GM12878 (cell line): ENCODE results near the gene PAXX. TPM values are rescaled to one million over a fixed set of nuclear protein-coding genes. Genes with fewer than 3 reads are reported as not detected.

Experiments
- ATAC-seq: fragments of 200-7000 bp; cut with Tn5 transposase; 3 replicates; pipeline ENCODE4 v1.9.1; 2020; ENCODE audit warnings: mild to moderate bottlenecking, moderate library complexity
- BruUV-seq: library from RNA; stranded (reverse); fragments of 400-500 nt; replicated peaks from 2 replicates; lab custom pipeline; 2021; lab: Mats Ljungman, UMichigan
- CTCF ChIA-PET: fragments of 300-600 bp; sonication (Branson Sonifier 250); formaldehyde crosslinking; extraction: SDS; loops from one replicate; lab custom pipeline; 2021; ENCODE audit warnings: inconsistent platforms; lab: Yijun Ruan, JAX
- POLR2A ChIA-PET: fragments of 350-600 bp; formaldehyde crosslinking; extraction: SDS; loops from one replicate; lab custom pipeline; 2021; ENCODE audit warnings: inconsistent platforms; lab: Charles Lee
- RAD21 ChIA-PET: fragments of 300-600 bp; sonication (Branson Sonifier 250); formaldehyde crosslinking; loops from one replicate; lab custom pipeline; 2023; ENCODE audit warnings: antibody characterized with exemption; ENCODE audit not compliant: unreplicated experiment; lab: Charles Lee
- SMC1A ChIA-PET: fragments of 300-600 bp; sonication (Branson Sonifier 250); formaldehyde crosslinking; loops from one replicate; lab custom pipeline; 2023; ENCODE audit not compliant: unreplicated experiment, uncharacterized antibody; lab: Charles Lee
- DNase-seq: peaks from one replicate; pipeline ENCODE4 v3.0.0-alpha.2; 2011; ENCODE audit warnings: low read depth, low spot score
- FAIRE-seq: peaks from 3 replicates; lab custom pipeline; 2011; peaks lifted over from hg19 to GRCh38; lab: Jason Lieb, UNC
- H2AFZ ChIP-seq: 2 replicates; pipeline ENCODE4 v1.6.0; 2011; ENCODE audit warnings: low read depth, low read length, control low read depth; ENCODE audit not compliant: control insufficient read depth
- H3K27ac ChIP-seq: 2 replicates; pipeline ENCODE4 v1.5.1; 2011; ENCODE audit warnings: control low read depth; ENCODE audit not compliant: control insufficient read depth, insufficient read depth
- H3K27me3 ChIP-seq, 2 experiments: replicated peaks in 1 of 2; 2 replicates each; pipeline versions ENCODE4 v1.6.0 to v1.6.1; 2011; ENCODE audit warnings: low read length in 1 of 2; ENCODE audit not compliant: control insufficient read depth in 2 of 2, insufficient read depth in 2 of 2
- H3K36me3 ChIP-seq, 2 experiments: 2 replicates each; pipeline ENCODE4 v1.5.1; 2011; ENCODE audit warnings: low read length in 1 of 2; ENCODE audit not compliant: control insufficient read depth in 2 of 2, insufficient read depth in 2 of 2
- H3K4me1 ChIP-seq: 2 replicates; pipeline ENCODE4 v1.6.1; 2011; ENCODE audit warnings: mild to moderate bottlenecking, low read length, moderate library complexity, mixed read lengths; ENCODE audit not compliant: control insufficient read depth, insufficient read depth
- H3K4me2 ChIP-seq: 2 replicates; pipeline ENCODE4 v1.6.0; 2011; ENCODE audit warnings: control low read depth; ENCODE audit not compliant: control insufficient read depth, insufficient read depth
- H3K4me3 ChIP-seq: fragments of 200-600 bp; sonication (generic); 2 replicates; pipeline ENCODE4 v1.5.1; 2016
- H3K79me2 ChIP-seq: 2 replicates; pipeline ENCODE4 v1.6.0; 2011; ENCODE audit warnings: low read length; ENCODE audit not compliant: control insufficient read depth, insufficient read depth
- H3K9ac ChIP-seq: 2 replicates; pipeline ENCODE4 v1.8.0; 2011; ENCODE audit warnings: low read length, control low read depth, mixed read lengths; ENCODE audit not compliant: control insufficient read depth, insufficient read depth
- H3K9me3 ChIP-seq: replicated peaks from 3 replicates; pipeline ENCODE4 v1.5.1; 2011; ENCODE audit warnings: mild to moderate bottlenecking, low read length; ENCODE audit not compliant: control insufficient read depth, insufficient read depth
- H4K20me1 ChIP-seq: 2 replicates; pipeline ENCODE4 v1.6.0; 2011; ENCODE audit not compliant: control insufficient read depth, insufficient read depth
- BMI1 ChIP-seq: fragments of 450-650 bp; IDR thresholded peaks from 2 replicates; pipeline ENCODE4 v1.6.1; 2016; ENCODE audit warnings: mild to moderate bottlenecking, moderate library complexity, borderline replicate concordance
- CBFB ChIP-seq: IDR thresholded peaks from 2 replicates; pipeline ENCODE4 v1.6.1; 2016; ENCODE audit warnings: antibody characterized with exemption, low read depth
- FOXK2 ChIP-seq: fragments of 450-650 bp; IDR thresholded peaks from 2 replicates; pipeline ENCODE4 v1.6.1; 2017; ENCODE audit warnings: mild to moderate bottlenecking, moderate library complexity
- HDAC6 ChIP-seq: fragments of 200-600 bp; sonication (generic); IDR thresholded peaks from one replicate; pipeline ENCODE4 v1.8.0; 2017; ENCODE audit warnings: antibody characterized with exemption; ENCODE audit not compliant: unreplicated experiment
- RAD21 ChIP-seq: IDR thresholded peaks from 2 replicates; pipeline ENCODE4 v1.6.1; 2011; ENCODE audit warnings: mild to moderate bottlenecking, low read depth, low read length, moderate library complexity; ENCODE audit not compliant: insufficient read depth
- SREBF2 ChIP-seq: IDR thresholded peaks from 2 replicates; pipeline ENCODE4 v1.6.1; 2012; ENCODE audit warnings: mild to moderate bottlenecking, low read length
- SRF ChIP-seq, 2 experiments: IDR thresholded peaks; 2 replicates each; pipeline ENCODE4 v1.6.1; 2011; ENCODE audit warnings: low read depth in 2 of 2, low read length in 2 of 2, mild to moderate bottlenecking in 1 of 2, moderate library complexity in 1 of 2
- STAT1 ChIP-seq: fragments of 450-650 bp; conservative IDR thresholded peaks from 2 replicates; pipeline ENCODE4 v1.6.1; 2014; ENCODE audit warnings: antibody characterized with exemption, mild to moderate bottlenecking
- SUZ12 ChIP-seq: fragments of 200-600 bp; sonication (generic); IDR thresholded peaks from one replicate; pipeline ENCODE4 v1.6.1; 2018; ENCODE audit warnings: antibody characterized with exemption, mild to moderate bottlenecking; ENCODE audit not compliant: unreplicated experiment
- ZNF217 ChIP-seq: fragments of 450-650 bp; IDR thresholded peaks from 2 replicates; pipeline ENCODE4 v1.6.1; 2017; ENCODE audit warnings: antibody characterized with exemption, mild to moderate bottlenecking
- WGBS: methylation state at CpG from one replicate; pipeline ENCODE4 v1.1.6; 2016; ENCODE audit warnings: low lambda C conversion rate; ENCODE audit not compliant: insufficient replicate concordance, insufficient coverage; ENCODE audit errors: missing lambda C conversion rate; 5-methylcytosine and 5-hydroxymethylcytosine counted together
- in situ Hi-C: fragments of 300-500 bp; cut with MboI; formaldehyde crosslinking; loops from 9 replicates; pipeline ENCODE4 v1.14.3; 2018; ENCODE audit warnings: mixed read lengths
- intact Hi-C: fragments of 100-400 bp; cut with micrococcal nuclease; formaldehyde crosslinking; loops from one replicate; pipeline ENCODE4 v1.14.2; 2022; ENCODE audit not compliant: unreplicated experiment
- polyA plus RNA-seq, 11 experiments: library from polyadenylated mRNA; depleted of rRNA in 4 of 11; unstranded in 6 of 11; stranded (reverse) in 5 of 11; fragments of >200 nt; fragmentation: Nextera tagmentation in 4 of 11; fragmentation: Illumina TruSeq in 1 of 11; extraction: Ambion mirVana in 4 of 11; extraction: Trizol in 1 of 11; gene quantifications; 1 replicate in 1 of 11; 2 replicates in 10 of 11; pipeline versions ENCODE4 v1.2.1 to v1.2.3, GENCODE V29; 2011 to 2016; ENCODE audit warnings: inconsistent platforms in 2 of 11, missing spikeins in 2 of 11, low read depth in 1 of 11
- total RNA-seq, 4 experiments: library from RNA; depleted of rRNA in 3 of 4; stranded (reverse); fragments of >200 nt in 3 of 4; fragmentation: Illumina TruSeq in 1 of 4; extraction: Trizol in 1 of 4; gene quantifications; 2 replicates each; pipeline versions ENCODE4 v1.2.1 to v1.2.3, GENCODE V29; 2013 to 2021
- TF ChIP-seq, protein P1 (sequence below), 3 experiments: IDR thresholded peaks in 2 of 3; conservative IDR thresholded peaks in 1 of 3; 2 replicates each; pipeline ENCODE4 v1.5.1; 2011; ENCODE audit warnings: low read depth in 3 of 3, low read length in 3 of 3, mild to moderate bottlenecking in 3 of 3, control low read depth in 2 of 3, moderate library complexity in 2 of 3, inconsistent platforms in 1 of 3, mixed read lengths in 1 of 3; ENCODE audit not compliant: control insufficient read depth in 2 of 3, insufficient read depth in 1 of 3; ENCODE audit errors: extremely low read depth in 1 of 3
- TF ChIP-seq, protein P2 (sequence below): fragments of 450-650 bp; formaldehyde crosslinking; IDR thresholded peaks from 2 replicates; pipeline ENCODE4 v1.5.0; 2022; ENCODE audit warnings: mild to moderate bottlenecking, missing genetic modification characterization

Gene PAXX
- total and polyA plus RNA-seq, 10 of the 15 experiments (the other 5 are each of a cell fraction or from before 2014, with no cell fraction given) = 0.18 to 60.6 (median 29.5) TPM

DNA sequence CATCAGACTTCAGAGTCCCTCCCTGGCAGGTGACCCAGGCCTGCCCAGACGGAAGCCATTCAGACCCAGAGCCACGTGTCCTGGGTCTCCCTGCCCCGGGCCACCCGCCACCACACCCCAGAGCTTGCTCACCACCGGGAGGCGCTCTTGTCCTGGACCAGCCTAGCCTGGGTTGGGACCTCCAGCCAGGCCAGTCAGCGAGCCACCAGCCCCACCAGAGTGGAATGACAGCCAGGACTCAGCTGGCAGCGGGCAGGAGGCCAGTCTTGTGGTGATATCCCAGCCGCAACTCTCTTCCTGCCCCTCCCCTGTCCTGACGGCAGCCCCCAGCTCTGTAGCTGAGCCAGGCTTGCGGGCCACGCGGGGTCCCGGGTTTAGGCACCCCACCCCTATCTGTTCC is 16.6 kb upstream of the PAXX start:
- ChIA-PET CTCF (interaction anchor here (1.5 to 2.9 kb wide), 2 partner anchors 54 to 60 kb away, joined by 6 to 11 read pairs; no protein-coding TSS in a partner anchor), RAD21 (interaction anchor here (1.3 kb wide), 1 partner anchor 59 kb away, joined by 7 read pairs; no protein-coding TSS in a partner anchor), POLR2A (interaction anchor here (0.6 kb wide), 1 partner anchor 225 kb away, joined by 3 read pairs; no protein-coding TSS in a partner anchor), SMC1A (interaction anchor here (1.3 kb wide), 1 partner anchor 27 kb away, joined by 3 read pairs; no protein-coding TSS in a partner anchor)
- no peak overlapping the region for H3K4me3 ChIP-seq
- H3K9ac ChIP-seq = no peak overlapping the region
- H3K36me3 ChIP-seq = no peaks in the 10 kb centered on the region
- no peak overlapping the region for H2AFZ ChIP-seq
- H4K20me1 ChIP-seq = no peaks in the 10 kb centered on the region
- no peaks in the 10 kb centered on the region for H3K4me1 ChIP-seq
- DNase-seq = no peak
- 5% methylated on average over 14 of the region's 14 CpGs for WGBS
- H3K27ac ChIP-seq = no peak overlapping the region
- no peaks in the 10 kb centered on the region; a peak in 2 of 4 replicates for H3K27me3 ChIP-seq
- H3K4me2 ChIP-seq = no peak overlapping the region
- intact Hi-C loops (no loop called here), in situ Hi-C loops (no loop called here)
- TF ChIP-seq, protein P1, sequence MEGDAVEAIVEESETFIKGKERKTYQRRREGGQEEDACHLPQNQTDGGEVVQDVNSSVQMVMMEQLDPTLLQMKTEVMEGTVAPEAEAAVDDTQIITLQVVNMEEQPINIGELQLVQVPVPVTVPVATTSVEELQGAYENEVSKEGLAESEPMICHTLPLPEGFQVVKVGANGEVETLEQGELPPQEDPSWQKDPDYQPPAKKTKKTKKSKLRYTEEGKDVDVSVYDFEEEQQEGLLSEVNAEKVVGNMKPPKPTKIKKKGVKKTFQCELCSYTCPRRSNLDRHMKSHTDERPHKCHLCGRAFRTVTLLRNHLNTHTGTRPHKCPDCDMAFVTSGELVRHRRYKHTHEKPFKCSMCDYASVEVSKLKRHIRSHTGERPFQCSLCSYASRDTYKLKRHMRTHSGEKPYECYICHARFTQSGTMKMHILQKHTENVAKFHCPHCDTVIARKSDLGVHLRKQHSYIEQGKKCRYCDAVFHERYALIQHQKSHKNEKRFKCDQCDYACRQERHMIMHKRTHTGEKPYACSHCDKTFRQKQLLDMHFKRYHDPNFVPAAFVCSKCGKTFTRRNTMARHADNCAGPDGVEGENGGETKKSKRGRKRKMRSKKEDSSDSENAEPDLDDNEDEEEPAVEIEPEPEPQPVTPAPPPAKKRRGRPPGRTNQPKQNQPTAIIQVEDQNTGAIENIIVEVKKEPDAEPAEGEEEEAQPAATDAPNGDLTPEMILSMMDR (IDR thresholded peaks at IDR 0.05 in 2 of 3, conservative IDR thresholded peaks at IDR 0.05 in 1 of 3; ENCODE audit: control insufficient read depth in 2 of 3, extremely low read depth in 1 of 3, insufficient read depth in 1 of 3, low read depth in 3 of 3, low read length in 3 of 3) = peak in 2 of 3 experiments; percentile 7 to 17; a peak in 1 of 6 replicates
- 0 out of 2 replicates have a peak, but pooled peaks have one; percentile 26 for TF ChIP-seq RAD21
- no peak for TF ChIP-seq CBFB
- FAIRE-seq = no peak
- BruUV-seq = no TSS peak
- no peaks in the 10 kb centered on the region for H3K9me3 ChIP-seq
- no peaks in the 10 kb centered on the region for H3K79me2 ChIP-seq
- ATAC-seq = peak; percentile 25

DNA sequence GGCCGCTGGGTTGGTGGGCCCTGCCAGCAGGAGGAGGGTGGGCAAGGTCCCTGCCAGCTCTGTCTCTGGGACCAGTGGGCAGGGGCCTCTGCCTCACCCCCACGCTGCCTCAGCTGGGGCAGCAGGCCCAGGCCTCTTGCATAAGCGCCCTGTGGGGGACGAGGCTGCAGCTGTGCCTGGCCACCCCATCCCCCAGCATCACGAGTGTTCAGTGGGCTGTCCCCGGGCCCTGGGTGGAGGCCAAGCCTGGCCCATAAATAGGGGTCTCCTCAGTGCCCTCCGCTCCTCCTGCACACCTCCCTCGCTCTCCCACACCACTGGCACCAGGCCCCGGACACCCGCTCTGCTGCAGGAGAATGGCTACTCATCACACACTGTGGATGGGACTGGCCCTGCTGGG is 15.0 kb upstream of the PAXX start, which contains the start of gene PTGDS:
PTGDS (plus strand) TSS at position 282 of the 400 bp plus-strand sequence; CDS start at position 357, 75 bp downstream.
- Histone ChIP-seq H2AFZ (no peak within 1 kb of the TSS), H3K4me3 (no peak within 1 kb of the TSS), H3K9me3 (no peaks in the 10 kb centered on the region), H3K4me2 (no peak within 1 kb of the TSS), H3K4me1 (no peaks in the 10 kb centered on the region), H4K20me1 (no peaks in the 10 kb centered on the region), H3K79me2 (no peaks in the 10 kb centered on the region), H3K9ac (no peak within 1 kb of the TSS), H3K36me3 (no peaks in the 10 kb centered on the region), H3K27me3 (no peaks in the 10 kb centered on the region; a peak in 2 of 4 replicates), H3K27ac (no peak within 1 kb of the TSS)
- CTCF ChIA-PET = interaction anchor here (1.5 kb wide), 1 partner anchor 52 kb away, joined by 6 read pairs; no protein-coding TSS in a partner anchor
- ATAC-seq (no peak), DNase-seq (no peak), FAIRE-seq (no peak)
- SMC1A ChIA-PET = no interaction called here
- RAD21 ChIA-PET = no interaction called here
- WGBS = 40% methylated on average over 10 of the region's 10 CpGs
- POLR2A ChIA-PET = no interaction called here
- intact Hi-C loops = no loop called here
- in situ Hi-C loops = no loop called here
- no TSS peak for BruUV-seq
- TF ChIP-seq STAT1 (no peak), ZNF217 (no peak), SRF (IDR thresholded peaks at IDR 0.05; ENCODE audit: low read depth in 2 of 2, low read length in 2 of 2) (no peak), SUZ12 (no peak), FOXK2 (no peak), SREBF2 (no peak), BMI1 (no peak), HDAC6 (no peak)
- TF ChIP-seq, protein P2, sequence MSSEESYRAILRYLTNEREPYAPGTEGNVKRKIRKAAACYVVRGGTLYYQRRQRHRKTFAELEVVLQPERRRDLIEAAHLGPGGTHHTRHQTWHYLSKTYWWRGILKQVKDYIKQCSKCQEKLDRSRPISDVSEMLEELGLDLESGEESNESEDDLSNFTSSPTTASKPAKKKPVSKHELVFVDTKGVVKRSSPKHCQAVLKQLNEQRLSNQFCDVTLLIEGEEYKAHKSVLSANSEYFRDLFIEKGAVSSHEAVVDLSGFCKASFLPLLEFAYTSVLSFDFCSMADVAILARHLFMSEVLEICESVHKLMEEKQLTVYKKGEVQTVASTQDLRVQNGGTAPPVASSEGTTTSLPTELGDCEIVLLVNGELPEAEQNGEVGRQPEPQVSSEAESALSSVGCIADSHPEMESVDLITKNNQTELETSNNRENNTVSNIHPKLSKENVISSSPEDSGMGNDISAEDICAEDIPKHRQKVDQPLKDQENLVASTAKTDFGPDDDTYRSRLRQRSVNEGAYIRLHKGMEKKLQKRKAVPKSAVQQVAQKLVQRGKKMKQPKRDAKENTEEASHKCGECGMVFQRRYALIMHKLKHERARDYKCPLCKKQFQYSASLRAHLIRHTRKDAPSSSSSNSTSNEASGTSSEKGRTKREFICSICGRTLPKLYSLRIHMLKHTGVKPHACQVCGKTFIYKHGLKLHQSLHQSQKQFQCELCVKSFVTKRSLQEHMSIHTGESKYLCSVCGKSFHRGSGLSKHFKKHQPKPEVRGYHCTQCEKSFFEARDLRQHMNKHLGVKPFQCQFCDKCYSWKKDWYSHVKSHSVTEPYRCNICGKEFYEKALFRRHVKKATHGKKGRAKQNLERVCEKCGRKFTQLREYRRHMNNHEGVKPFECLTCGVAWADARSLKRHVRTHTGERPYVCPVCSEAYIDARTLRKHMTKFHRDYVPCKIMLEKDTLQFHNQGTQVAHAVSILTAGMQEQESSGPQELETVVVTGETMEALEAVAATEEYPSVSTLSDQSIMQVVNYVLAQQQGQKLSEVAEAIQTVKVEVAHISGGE = no peak
